ENCODE results near the gene NQO2. TPM values are rescaled to one million over a fixed set of nuclear protein-coding genes. Genes with fewer than 3 reads are reported as not detected.
"Not testable (repeated sequence)": the region's sequence is repeated elsewhere in the genome, so short reads cannot be mapped to it uniquely, and the experiment has no call there.

Gene NQO2
- polyA plus RNA-seq, 1 experiment: 34.3 TPM

- Histone ChIP-seq H3K4me3 (ENCODE audit: low read depth, low read length) (no peak overlapping the region), H3K9me3 (ENCODE audit: control insufficient read depth, insufficient read depth, low read length) (no peaks in the 10 kb centered on the region; the same call in 1 of the 2 replicates), H3K27me3 (ENCODE audit: control insufficient read depth, insufficient read depth, low read length) (no peaks in the 10 kb centered on the region), H3K27ac (ENCODE audit: low read depth, low read length) (no peak overlapping the region)
- POLR2A ChIA-PET: interaction anchor here (0.6 kb wide), 1 partner anchor 51 kb away, joined by 8 read pairs; no protein-coding TSS in a partner anchor
- CTCF ChIA-PET: interaction anchor here (1.1 to 1.2 kb wide), 2 partner anchors 59 to 321 kb away, joined by 3 to 4 read pairs; partner anchors contain the start of gene NQO2
- TF ChIP-seq CTCF (IDR thresholded peaks at IDR 0.05; ENCODE audit: low read depth, low read length): no peak
- no peak for DNase-seq (ENCODE audit: low read depth, low spot score)
These were observed 59.3 kb downstream of the NQO2 start for GRCh38 chr6:3058957-3059356.

GRCh38 chr6:3060092-3060491, 60.4 kb downstream of the NQO2 start:
- H3K4me3 ChIP-seq (ENCODE audit: low read depth, low read length); H3K27ac ChIP-seq (ENCODE audit: low read depth, low read length); H3K27me3 ChIP-seq (ENCODE audit: control insufficient read depth, insufficient read depth, low read length); H3K9me3 ChIP-seq (ENCODE audit: control insufficient read depth, insufficient read depth, low read length); POLR2A ChIA-PET; DNase-seq (ENCODE audit: low read depth, low spot score): not testable (repeated sequence)
- CTCF ChIA-PET: interaction anchor here (1.2 kb wide), 1 partner anchor 107 kb away, joined by 3 read pairs; no protein-coding TSS in a partner anchor

DNA sequence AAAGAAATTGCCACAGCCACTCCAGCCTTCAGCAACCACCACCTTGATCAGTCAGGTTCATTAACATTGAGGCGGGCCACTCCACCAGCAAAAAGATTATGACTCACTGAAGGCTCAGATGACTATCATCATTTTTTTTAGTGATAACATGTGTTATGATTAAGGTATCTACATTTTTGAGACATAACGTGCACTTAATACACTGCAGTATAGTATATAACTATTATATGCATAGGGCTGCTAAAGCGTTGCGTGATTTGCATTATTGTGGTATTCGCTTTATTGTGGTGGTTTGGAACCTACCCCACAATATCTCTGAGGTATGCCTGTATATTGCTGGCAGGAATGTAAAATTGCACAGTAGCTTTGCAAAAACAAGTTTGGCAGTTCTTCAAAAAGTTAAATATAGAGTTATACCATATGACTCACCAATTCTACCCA, 61.8 kb downstream of the NQO2 start:
- no peak overlapping the region for H3K4me3 ChIP-seq (ENCODE audit: low read depth, low read length)
- no peaks in the 10 kb centered on the region for H3K27me3 ChIP-seq (ENCODE audit: control insufficient read depth, insufficient read depth, low read length)
- peak; percentile 39; the same call in 1 of the 2 replicates for TF ChIP-seq CTCF (IDR thresholded peaks at IDR 0.05; ENCODE audit: low read depth, low read length)
- no peak for DNase-seq (ENCODE audit: low read depth, low spot score)
- no peak overlapping the region for H3K27ac ChIP-seq (ENCODE audit: low read depth, low read length)
- ChIA-PET POLR2A (interaction anchor here (0.6 to 2.0 kb wide), 2 partner anchors 60 to 72 kb away, joined by 3 to 6 read pairs; no protein-coding TSS in a partner anchor), CTCF (interaction anchor here (0.6 to 1.1 kb wide), 4 partner anchors 8 to 109 kb away, joined by 3 to 7 read pairs (median 4); partner anchors contain the start of gene NQO2)
- H3K9me3 ChIP-seq (ENCODE audit: control insufficient read depth, insufficient read depth, low read length): no peaks in the 10 kb centered on the region; the same call in 1 of the 2 replicates

- not testable (repeated sequence) for DNase-seq (ENCODE audit: low read depth, low spot score); H3K27ac ChIP-seq (ENCODE audit: low read depth, low read length)
- CTCF ChIA-PET: interaction anchor here (0.6 to 1.0 kb wide), 5 partner anchors 61 to 1467 kb away, joined by 3 to 5 read pairs (median 3); partner anchors contain the start of gene MYLK4
These were observed 63.6 kb downstream of the NQO2 start for GRCh38 chr6:3063340-3063732.

GRCh38 chr6:3063733-3064700, 64.3 kb downstream of the NQO2 start:
- Histone ChIP-seq H3K27me3 (ENCODE audit: control insufficient read depth, insufficient read depth, low read length) (no peaks in the 10 kb centered on the region), H3K27ac (ENCODE audit: low read depth, low read length) (no peak overlapping the region), H3K9me3 (ENCODE audit: control insufficient read depth, insufficient read depth, low read length) (no peaks in the 10 kb centered on the region; the same call in 1 of the 2 replicates), H3K4me3 (ENCODE audit: low read depth, low read length) (peak overlapping the region; percentile 74)
- ChIA-PET POLR2A (interaction anchor here (0.6 to 1.3 kb wide), 14 partner anchors 10 to 961 kb away, joined by 3 to 12 read pairs (median 4); partner anchors contain the start of genes BPHL and NQO2), CTCF (interaction anchor here (0.6 to 1.0 kb wide), 6 partner anchors 62 to 1468 kb away, joined by 3 to 5 read pairs (median 3); partner anchors contain the start of gene MYLK4)
- no peak for TF ChIP-seq CTCF (IDR thresholded peaks at IDR 0.05; ENCODE audit: low read depth, low read length)
- DNase-seq (ENCODE audit: low read depth, low spot score): peak; percentile 74

More at GRCh38 chr6:3063340-3063732, 63.6 kb downstream of the NQO2 start:
- H3K27me3 ChIP-seq (ENCODE audit: control insufficient read depth, insufficient read depth, low read length); H3K9me3 ChIP-seq (ENCODE audit: control insufficient read depth, insufficient read depth, low read length): not testable (repeated sequence)
- POLR2A ChIA-PET: interaction anchor here (0.6 to 1.3 kb wide), 14 partner anchors 10 to 962 kb away, joined by 3 to 12 read pairs (median 4); partner anchors contain the start of genes BPHL and NQO2
- H3K4me3 ChIP-seq (ENCODE audit: low read depth, low read length): peak overlapping the region; percentile 74
